Measurements from ENCODE around the gene MCM6.
"Not testable (repeated sequence)": the region's sequence is repeated elsewhere in the genome, so short reads cannot be mapped to it uniquely, and the experiment has no call there.

MCM6 gene

DNA sequence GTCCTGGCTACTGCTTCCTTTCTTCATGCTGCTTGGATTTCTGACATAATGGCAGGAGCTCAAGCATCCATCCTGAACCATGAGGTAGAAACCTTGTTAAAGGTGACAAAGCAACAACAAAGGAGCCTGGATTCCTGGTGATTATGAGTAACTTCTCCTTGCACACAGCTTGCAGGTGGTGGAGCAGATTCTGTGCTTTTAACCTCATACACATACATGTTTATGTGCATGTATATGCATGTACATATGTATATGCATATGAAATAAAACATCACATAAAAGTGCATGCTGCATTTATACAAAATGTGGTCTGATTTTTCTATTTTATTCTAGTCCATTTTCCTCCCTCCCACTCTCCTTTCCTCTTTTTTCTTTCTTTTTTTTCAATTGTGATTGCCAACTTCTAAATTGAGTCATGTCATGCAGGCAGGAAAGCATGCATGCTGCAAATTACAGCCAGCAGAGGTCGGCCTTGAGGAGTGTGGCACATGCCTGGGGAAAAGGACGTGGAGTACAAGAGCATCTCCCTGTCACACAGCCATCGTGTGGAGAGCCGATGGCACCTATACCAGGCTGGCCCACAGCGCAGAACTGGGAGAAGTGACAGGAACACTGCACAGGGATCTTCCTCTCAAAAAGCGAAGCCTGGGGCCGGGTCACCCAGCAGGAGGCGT is 57.2 kb downstream of the MCM6 start:
- DNase-seq, result no peak

DNA sequence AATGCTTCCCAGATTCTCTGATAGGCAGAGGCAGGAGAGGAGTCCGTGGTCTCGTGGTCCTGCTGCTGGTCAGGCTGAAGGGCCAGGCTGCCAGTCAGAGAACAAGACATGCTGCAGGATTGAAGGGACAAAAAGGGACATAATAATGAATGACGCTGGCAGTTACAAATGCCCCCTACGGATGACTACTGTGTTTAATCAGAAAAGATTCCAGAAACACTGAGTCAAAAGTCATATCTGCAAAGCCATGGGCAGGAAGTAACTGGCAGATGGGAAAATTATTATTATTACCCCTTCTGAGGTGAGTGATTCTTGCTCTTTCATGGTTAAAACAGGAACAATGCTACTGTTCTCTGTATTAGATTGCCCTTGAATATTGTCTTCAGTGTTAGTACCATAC is 58.3 kb downstream of the MCM6 start:
- DNase-seq, result no peak

DNA sequence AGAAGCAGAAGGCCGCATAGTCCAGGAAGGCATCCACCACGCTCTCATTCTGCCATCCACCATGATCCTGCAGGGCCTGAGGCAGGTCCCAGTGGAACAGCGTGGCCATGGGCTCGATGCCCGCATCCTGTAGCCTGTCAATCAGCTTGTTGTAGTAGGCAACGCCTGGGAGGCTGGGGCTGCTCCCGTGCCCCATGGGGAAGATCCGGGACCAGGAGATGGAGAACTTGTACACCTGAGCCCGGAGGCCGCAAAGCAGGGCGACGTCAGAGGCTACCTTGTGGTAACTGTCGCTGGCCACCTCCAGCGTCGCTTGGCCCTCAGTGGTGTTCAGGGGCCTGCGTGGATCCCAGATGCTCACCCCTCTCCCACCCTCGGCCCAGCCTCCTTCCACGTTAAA is 58.8 kb downstream of the MCM6 start:
- DNase-seq, result no peak

DNA sequence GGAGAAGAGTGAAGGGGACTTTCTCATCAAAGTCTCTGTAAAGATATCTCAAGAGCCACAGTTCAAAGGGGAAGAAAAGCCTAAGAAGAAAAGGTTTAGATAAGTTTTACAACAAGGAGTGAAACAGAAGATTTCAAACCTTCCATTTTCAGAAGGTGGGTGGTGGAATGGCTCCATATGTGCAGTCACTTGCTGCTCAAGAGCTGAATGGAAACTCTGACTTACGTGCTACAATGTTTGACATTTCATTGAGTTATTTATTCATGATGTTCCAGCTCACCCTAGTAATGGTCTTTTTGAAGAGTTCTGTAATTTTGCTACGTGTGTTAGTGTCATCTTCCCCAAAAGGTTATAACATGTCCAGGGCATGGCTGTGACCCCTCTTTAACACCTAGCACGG is 61.0 kb downstream of the MCM6 start:
- DNase-seq, result no peak

DNA sequence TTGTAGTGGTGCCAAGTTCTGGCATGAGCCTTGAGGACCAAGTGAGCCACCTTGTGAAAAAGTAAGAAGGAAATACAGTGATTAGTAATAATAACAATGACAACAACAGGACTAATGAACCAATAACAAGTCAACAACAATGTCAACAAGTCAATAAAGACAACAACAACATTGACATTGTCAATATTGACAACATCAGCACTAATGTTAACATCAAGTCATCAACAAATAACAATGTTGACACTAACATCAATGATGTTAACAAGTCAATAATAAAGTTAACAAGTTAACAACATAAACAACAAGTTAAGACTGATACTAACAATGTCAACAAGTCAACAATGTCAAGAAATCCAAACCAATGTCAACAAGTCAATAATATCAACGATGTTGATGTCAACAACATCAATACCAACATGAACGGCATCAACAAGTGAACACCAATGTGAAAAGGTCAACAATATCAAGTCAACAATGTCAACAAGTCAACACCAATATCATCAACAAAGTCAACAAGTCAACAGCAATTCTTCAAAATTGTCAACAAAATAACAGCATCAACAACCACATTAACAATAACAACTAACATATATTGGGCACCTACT is 63.2 kb downstream of the MCM6 start:
- DNase-seq, result no peak

DNA sequence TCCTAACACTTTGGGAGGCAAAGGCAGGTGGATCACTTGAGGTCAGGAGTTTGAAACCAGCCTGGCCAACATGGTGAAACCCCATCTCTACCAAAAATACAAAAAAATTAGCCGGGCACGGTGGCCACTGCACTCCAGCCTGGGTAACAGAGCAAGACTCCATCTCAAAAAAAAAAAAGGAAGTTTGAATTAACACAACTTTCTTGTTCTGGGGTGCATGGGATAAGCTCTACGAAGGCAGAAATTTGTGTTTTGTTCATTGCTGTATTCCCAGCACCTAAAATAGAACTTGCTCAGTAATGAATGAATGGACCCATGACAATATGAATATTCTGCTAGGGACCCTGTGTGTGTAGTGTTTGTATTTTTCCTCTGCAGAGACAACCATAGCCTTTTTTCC is 68.4 kb downstream of the MCM6 start:
- not testable (repeated sequence) for DNase-seq

DNA sequence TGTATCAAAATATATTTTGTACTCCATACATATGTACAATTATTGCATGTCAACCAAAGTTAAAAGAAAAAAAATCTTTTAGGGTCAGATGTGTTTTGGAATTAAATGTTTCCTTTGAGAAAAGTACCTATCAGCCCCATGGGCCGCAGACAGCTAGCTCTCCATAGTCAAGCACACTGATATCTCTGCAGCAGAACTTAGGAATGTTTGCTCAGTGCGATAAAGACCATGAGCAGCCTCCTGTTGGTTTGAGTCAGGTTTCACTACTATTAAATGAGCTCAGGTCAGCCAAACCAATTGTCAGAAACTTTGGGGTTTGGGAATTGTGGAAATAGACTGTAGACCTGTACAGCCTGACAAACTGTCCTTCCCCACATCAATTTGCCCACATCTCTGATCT is 73.0 kb downstream of the MCM6 start:
- DNase-seq, result no peak

DNA sequence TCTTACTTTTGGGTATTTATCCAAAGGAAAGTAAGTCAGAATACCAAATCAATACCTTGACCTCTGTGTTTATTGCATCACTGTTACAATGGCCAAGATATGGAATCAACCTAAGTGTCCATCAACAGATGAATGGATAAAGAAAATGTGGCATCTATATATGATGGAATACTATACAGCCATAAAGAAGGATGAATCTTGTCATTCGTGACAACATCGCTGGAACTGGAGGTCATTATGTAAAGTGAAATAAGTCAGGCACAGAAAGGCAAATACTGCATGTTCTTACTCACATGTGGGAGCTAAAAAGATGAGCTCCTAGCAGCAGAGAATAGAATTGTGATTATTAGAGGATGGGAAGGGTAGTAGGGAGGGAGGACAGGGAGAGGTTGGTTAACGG is 73.9 kb downstream of the MCM6 start:
- no peak for DNase-seq

DNA sequence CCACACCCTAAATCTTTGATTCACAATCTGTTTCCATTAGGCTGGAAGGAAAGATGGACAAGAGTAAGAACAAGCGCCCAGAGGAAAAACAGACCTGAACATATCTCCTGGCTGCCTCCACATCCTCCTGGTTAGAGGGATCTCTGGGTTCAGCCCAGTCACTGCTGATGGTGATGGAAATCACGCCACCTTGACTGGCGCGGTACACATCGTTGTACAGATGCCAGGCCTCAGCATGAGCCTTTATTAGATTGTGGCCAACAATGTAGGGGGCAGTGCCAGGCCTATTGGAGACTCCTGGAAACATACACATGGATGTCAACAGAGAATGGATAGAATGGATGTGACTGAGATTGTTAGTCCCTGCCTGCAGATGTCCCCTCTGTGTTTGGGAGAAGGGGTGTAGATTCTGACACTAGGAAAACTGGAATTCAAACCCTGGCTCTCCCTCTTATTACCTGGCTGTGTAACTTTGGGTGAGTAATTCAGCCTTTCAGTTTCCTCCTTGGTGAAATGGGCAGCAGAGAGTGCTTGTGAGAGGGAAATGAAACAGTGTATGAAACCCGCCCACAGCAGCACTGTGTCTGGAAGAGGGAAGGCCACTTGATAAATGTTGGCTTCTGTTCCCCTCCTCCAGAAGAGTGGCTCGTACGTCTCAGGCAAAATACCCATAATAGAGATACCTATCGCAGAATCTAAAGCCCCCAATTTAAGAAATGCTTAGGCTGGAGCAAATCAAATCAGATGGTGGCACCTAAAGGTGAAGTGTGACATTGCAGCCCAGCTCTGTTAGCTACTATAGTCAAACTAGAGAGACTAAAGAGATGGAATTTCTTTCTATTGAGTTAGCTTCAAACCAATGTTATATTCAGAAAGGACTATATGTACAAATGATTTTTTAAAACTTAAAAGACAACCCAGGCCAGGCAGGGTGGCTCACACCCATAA is 75.5 kb downstream of the MCM6 start:
- no peak for DNase-seq

DNA sequence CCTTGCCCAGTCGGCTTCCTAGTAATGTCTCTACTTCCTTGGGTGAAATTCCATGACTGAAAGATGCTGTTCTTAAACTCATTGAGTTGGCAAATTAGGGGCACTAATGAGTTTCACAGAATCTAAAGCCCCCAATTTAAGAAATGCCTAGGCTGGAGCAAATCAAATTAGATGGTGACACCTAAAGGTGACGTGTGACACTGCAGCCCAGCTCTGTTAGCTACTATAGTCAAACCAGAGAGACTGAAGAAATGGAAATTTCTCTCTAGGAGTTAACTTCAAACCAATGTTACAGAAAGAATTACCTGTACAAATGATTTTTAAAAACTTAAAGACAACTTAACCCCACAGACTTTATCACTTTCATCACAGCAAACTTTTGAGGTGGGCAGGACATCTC is 76.5 kb downstream of the MCM6 start:
- DNase-seq, result no peak

DNA sequence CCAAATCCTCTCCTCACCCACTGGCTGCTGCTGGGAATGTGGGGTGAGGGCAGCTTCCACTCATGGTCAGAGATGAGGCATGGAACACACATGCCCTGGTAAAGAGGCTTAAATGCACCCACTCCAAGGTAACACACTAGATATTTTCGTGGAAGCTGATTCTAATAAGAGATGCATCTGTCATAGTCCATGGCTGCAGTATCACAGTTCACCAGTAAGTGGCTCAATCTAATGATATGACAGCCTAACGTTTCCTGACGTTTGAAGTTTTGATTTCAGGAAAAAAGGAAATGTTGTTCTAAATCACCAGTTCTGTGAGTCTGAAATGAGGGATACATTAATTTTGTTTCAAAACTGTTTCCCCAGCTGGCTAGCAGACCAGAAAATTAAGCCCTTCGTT is 77.5 kb downstream of the MCM6 start:
- DNase-seq, result no peak

DNA sequence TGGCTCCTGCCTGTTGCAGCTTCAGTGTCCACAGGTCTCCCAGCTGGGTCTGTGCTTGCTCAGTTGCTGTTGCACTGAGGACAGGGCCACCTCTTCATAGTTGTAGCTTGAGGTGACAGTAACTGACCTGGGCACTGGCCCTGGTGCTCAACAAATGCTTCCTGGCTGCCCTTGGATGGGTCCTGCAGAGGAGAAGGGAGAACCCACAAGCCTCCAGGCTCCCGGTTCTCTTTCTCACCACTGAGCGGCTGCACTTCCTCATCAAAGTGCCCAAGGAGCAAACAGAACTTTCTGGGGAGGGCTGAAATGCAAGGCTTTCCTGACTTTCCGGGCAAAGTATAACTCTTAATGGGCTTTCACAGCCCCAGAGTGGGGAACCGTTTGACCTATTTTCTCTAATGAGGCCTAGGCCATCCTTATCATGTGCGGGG is 78.0 kb downstream of the MCM6 start:
- no peak for DNase-seq

DNA sequence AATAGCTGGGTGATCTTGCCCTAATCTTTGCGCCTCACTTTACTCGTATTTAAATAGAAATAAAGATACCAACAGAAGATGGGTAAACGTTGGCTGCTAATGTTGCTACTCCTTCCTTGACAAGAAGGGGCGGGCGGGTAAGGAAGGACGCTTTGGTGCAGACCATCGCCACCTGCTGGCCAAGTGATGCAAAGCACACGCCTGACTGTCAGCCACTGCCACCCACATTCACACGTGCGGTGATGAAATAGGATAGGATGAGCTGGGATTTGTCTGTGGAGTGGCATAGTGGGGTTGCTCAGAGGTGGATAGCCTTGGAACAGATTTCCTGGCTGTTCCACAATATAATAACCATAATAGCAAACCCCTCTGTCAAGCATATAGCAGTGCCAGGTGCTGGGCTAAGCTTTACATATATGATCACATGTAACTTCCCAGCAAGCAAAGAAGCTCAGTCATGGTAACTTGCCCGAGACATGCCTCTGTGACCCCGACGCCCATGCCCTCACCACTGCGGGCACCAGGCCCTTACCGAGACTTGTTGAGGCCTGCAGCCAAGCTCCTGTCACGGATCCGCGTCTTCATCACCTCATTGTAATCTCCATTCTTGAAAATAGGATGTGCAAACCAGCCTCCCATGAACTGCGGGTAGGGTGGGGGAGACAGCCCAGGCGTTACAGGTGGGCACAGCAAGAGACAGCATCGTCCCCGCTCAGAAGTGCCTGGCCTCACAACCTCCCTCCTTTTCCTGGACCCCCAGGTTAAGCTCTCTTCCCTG is 78.6 kb downstream of the MCM6 start:
- DNase-seq, result peak; percentile 79

DNA sequence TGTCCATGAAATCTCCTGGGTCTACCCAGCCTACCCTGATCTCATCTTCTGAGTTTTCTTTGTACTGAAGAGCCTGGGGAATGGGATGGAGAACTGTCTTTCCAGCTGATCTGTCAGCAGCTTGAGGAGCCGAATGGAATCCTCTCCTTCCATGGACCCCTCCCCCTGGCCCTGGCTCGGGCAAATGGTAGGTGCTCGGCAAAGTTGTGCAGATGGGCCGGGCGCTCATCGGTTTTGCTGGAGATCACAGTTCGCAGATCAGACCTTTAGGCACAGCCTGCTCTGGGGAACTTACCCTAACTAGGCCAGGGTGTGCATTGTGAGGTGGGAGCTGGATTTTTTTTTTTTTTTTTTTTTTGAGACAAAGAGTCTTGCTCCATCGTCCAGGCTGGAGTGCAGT is 79.6 kb downstream of the MCM6 start:
- DNase-seq, result no peak

DNA sequence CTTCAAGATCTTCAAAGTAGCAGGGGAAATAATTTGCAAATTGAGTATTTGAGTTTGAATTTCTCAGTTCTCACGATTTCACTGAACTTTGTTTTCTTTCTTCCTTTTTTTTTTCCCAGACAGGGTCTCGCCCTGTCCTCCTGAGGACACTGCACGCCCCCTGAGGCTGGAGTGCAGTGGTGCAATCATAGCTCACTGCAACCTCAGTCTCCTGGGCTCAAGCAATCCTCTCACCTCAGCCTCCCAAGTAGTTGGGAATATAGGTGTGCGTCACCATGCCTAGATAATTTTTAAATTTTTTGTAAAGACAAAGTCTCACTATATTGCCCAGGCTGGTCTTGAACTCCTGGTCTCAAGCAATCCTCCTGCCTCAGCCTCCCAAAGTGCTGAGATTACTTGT is 80.6 kb downstream of the MCM6 start:
- not testable (repeated sequence) for DNase-seq

DNA sequence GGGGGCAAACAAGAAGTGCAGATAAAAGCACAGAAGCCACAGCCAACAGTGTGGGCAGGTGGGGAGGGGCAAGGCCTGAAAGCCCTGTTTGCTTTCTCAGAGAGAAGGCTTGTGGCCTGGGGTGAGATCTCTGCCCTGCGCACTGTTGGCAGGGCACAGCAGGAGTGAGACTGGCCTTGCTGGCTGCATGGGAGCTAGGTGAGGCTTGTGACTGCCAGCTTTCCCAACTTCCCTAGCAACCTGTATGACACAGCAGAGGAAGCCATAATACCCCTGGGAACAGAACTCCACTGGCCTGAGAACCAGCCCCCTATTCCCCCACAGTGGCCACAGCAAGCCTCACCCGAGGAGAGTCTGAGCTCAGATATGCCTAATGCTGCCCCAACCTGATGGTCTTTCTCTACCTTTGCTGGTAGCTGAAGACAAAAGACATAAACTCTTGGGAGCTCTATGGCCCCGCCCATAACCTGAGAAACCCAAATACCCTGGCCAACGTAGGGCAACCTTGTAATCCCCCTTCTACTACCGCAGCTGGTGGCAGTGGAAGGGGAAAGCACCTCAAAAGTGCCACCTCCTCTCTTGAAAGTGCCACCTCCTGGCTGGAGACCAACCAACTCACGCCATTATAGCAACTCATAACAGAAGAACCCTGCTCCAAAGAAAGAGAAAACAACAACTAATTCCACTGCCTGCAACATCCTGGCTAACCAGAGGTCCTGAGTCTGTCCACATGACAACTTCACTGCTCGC is 83.7 kb downstream of the MCM6 start:
- DNase-seq, result no peak

DNA sequence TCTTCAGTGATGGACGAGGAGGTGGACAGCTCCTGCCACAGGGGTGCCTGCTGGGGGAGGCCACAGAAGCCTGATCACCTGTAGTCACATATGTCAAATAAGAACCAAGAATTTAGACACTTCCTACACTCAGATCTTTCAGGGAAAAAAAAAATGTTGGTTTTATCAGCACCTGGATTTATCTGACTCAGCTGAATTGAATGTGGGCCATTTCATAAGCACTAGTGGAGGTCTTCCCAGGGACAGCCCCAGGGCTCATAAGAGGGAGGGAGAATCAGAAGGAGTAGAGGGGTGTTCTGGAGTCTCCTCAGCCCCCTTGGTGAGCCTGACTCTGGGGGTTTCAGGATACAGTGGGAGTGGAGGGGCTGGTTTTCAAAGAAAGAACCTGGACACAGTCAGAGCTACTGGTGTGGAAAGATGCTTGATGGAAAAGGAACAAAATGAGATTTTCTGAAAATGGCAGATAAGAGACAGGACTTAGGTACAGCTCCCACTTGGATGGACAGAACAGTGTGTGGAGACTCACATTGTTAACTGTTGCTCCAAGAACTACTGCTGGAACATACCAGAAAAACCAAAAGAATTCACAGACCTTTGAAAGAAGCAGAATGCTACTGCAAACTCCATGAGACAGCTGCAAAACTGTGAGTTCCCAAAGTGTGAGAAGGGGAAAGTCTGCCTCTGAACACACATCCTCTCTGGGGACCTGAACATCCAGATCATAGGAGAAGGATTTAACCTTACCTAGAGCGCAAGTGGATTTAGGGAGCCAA is 84.6 kb downstream of the MCM6 start:
- DNase-seq, result no peak

DNA sequence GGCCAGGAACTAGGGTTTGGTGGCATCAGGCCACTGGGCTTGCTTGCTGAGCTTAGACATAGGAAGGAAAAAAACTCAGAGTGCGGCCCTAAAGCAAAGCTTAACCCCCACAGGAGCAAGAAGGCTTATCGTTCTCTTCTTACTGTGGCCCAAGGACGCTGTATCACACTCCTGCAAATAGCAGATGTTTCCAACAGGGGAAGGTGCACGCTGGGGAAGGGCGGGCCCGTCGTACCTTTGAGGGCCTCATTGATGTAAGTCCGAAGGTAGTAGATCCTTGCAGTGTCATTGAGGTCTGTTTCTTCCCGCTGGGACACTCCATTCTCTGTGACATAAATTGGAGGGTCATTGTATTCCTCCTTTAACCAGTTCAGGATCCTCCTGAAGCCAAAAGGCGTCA is 85.8 kb downstream of the MCM6 start:
- DNase-seq, result no peak

Data from activated CD4-positive, CD25-positive, alpha-beta regulatory T cell treated with anti-CD3 and anti-CD28 coated beads, Interleukin-2, amount 50 U/mL, for 72 hours (primary cell).